A549 (cell line): ENCODE results near the gene PIK3R1.

Source experiments
- EHMT2 ChIP-seq: fragments of 200-600 bp; sonication (generic); IDR thresholded peaks from 2 replicates; pipeline ENCODE4 v1.6.1; 2016; ENCODE audit warnings: antibody characterized with exemption, low read depth, mild to moderate bottlenecking, moderate library complexity
- HOXA7 ChIP-seq: fragments of 250-450 bp; sonication (Bioruptor Pico); IDR thresholded peaks from 2 replicates; pipeline ENCODE4 v1.5.0; 2020; ENCODE audit warnings: mild to moderate bottlenecking, moderate library complexity
- MYC ChIP-seq: IDR thresholded peaks from 2 replicates; pipeline ENCODE4 v1.6.1; 2012; ENCODE audit warnings: mild to moderate bottlenecking, inconsistent platforms, low read length, improper control_type of control experiment, borderline replicate concordance
- POLR2A ChIP-seq: IDR thresholded peaks from 2 replicates; pipeline ENCODE4 v1.6.1; 2012; ENCODE audit warnings: mild to moderate bottlenecking, low read length
- TF ChIP-seq, protein P1 (sequence below): IDR thresholded peaks from 2 replicates; pipeline ENCODE4 v1.6.1; 2012; ENCODE audit warnings: low read depth, borderline replicate concordance
- TF ChIP-seq, protein P2 (sequence below): fragments of >200 bp; sonication (Bioruptor Twin); formaldehyde crosslinking; IDR thresholded peaks from 3 replicates; pipeline ENCODE4 v1.5.1; 2016
- TF ChIP-seq, protein P3 (sequence below): fragments of 200-600 bp; sonication (generic); IDR thresholded peaks from 2 replicates; pipeline ENCODE4 v1.6.1; 2016; ENCODE audit warnings: antibody characterized with exemption, mild to moderate bottlenecking, moderate library complexity
- TF ChIP-seq, protein P4 (sequence below): fragments of 450-650 bp; IDR thresholded peaks from 2 replicates; pipeline ENCODE4 v1.6.1; 2014; ENCODE audit warnings: antibody characterized with exemption
- TF ChIP-seq, protein P5 (sequence below): fragments of 150-350 bp; IDR thresholded peaks from 2 replicates; pipeline ENCODE4 v1.6.1; 2014; ENCODE audit warnings: low read depth, mild to moderate bottlenecking, low read length

DNA sequence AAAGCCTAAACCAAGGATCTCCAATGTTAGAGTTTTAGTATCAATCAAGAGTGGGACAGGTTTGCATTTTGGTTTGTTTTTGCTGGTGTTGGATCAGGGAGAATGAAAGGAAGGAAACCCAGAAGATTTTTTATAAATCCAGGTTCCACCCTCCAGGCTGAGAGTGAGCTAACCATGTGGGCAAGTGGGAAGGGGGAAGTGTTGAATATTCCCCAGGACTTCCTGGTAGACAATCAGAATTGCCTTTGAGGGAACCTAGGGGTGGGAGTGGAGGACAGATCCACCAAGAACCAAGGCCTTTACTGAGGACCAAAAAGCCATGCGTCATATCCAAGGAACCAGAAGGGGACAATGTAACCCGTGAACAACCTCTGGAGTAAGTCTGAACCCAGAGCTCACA, 33.5 kb upstream of the PIK3R1 start:
- TF ChIP-seq, protein P1, sequence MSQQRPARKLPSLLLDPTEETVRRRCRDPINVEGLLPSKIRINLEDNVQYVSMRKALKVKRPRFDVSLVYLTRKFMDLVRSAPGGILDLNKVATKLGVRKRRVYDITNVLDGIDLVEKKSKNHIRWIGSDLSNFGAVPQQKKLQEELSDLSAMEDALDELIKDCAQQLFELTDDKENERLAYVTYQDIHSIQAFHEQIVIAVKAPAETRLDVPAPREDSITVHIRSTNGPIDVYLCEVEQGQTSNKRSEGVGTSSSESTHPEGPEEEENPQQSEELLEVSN = no peak
- no peak for TF ChIP-seq POLR2A
- TF ChIP-seq, protein P2, sequence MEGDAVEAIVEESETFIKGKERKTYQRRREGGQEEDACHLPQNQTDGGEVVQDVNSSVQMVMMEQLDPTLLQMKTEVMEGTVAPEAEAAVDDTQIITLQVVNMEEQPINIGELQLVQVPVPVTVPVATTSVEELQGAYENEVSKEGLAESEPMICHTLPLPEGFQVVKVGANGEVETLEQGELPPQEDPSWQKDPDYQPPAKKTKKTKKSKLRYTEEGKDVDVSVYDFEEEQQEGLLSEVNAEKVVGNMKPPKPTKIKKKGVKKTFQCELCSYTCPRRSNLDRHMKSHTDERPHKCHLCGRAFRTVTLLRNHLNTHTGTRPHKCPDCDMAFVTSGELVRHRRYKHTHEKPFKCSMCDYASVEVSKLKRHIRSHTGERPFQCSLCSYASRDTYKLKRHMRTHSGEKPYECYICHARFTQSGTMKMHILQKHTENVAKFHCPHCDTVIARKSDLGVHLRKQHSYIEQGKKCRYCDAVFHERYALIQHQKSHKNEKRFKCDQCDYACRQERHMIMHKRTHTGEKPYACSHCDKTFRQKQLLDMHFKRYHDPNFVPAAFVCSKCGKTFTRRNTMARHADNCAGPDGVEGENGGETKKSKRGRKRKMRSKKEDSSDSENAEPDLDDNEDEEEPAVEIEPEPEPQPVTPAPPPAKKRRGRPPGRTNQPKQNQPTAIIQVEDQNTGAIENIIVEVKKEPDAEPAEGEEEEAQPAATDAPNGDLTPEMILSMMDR = no peak
- TF ChIP-seq HOXA7 (CRISPR knock-in tag) = no peak
- TF ChIP-seq, protein P3, sequence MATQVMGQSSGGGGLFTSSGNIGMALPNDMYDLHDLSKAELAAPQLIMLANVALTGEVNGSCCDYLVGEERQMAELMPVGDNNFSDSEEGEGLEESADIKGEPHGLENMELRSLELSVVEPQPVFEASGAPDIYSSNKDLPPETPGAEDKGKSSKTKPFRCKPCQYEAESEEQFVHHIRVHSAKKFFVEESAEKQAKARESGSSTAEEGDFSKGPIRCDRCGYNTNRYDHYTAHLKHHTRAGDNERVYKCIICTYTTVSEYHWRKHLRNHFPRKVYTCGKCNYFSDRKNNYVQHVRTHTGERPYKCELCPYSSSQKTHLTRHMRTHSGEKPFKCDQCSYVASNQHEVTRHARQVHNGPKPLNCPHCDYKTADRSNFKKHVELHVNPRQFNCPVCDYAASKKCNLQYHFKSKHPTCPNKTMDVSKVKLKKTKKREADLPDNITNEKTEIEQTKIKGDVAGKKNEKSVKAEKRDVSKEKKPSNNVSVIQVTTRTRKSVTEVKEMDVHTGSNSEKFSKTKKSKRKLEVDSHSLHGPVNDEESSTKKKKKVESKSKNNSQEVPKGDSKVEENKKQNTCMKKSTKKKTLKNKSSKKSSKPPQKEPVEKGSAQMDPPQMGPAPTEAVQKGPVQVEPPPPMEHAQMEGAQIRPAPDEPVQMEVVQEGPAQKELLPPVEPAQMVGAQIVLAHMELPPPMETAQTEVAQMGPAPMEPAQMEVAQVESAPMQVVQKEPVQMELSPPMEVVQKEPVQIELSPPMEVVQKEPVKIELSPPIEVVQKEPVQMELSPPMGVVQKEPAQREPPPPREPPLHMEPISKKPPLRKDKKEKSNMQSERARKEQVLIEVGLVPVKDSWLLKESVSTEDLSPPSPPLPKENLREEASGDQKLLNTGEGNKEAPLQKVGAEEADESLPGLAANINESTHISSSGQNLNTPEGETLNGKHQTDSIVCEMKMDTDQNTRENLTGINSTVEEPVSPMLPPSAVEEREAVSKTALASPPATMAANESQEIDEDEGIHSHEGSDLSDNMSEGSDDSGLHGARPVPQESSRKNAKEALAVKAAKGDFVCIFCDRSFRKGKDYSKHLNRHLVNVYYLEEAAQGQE = no peak
- TF ChIP-seq EHMT2 = no peak
- TF ChIP-seq, protein P4, sequence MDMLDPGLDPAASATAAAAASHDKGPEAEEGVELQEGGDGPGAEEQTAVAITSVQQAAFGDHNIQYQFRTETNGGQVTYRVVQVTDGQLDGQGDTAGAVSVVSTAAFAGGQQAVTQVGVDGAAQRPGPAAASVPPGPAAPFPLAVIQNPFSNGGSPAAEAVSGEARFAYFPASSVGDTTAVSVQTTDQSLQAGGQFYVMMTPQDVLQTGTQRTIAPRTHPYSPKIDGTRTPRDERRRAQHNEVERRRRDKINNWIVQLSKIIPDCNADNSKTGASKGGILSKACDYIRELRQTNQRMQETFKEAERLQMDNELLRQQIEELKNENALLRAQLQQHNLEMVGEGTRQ = no peak
- TF ChIP-seq MYC = no peak
- TF ChIP-seq, protein P5, sequence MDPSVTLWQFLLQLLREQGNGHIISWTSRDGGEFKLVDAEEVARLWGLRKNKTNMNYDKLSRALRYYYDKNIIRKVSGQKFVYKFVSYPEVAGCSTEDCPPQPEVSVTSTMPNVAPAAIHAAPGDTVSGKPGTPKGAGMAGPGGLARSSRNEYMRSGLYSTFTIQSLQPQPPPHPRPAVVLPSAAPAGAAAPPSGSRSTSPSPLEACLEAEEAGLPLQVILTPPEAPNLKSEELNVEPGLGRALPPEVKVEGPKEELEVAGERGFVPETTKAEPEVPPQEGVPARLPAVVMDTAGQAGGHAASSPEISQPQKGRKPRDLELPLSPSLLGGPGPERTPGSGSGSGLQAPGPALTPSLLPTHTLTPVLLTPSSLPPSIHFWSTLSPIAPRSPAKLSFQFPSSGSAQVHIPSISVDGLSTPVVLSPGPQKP = no peak
